GM18511 (cell line): ENCODE results near the gene RARA.
"Not testable (repeated sequence)": the region's sequence is repeated elsewhere in the genome, so short reads cannot be mapped to it uniquely, and the experiment has no call there.

Source experiments
- ATAC-seq: cut with Tn5 transposase; IDR thresholded peaks from one replicate; pipeline ENCODE4 v1.9.1; 2021; ENCODE audit warnings: mild to moderate bottlenecking, moderate library complexity; ENCODE audit not compliant: unreplicated experiment

Gene RARA

DNA sequence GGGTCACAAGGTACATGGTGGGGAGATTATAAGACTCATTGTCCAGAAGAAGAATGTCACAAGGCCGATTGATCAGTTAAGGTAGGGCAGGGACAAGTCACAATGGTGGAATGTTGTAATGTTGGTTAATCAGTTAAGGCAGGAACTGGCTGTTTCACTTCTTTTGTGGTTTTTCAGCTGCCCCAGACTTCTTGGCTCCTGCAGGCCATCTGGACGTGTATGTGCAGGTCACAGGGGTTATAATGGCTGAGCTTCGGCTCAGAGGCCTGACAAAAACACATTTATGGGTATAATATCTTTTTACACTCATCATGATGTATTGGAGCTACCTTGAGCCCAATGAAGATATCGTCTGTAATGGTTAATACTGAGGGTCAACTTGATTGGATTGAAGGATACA lies 63.7 kb downstream of the RARA start:
- not testable (repeated sequence) for ATAC-seq

DNA sequence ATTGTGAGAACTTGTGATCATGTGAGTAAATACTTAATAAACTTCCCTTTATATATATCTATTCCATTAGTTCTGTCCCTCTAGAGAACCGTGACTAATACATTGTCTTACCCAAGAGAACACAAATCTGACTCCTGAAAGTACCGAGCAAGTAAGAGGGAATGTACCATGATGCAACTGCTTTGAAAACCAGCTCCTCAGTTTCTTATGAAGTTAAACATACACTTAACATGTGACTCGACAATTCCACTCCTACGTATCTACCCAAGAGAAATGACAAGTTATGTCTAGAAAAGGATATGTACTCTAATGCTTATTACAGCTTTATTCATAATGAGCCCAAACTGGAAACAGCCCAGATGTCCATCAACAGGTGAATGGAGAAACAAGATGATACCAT lies 64.3 kb downstream of the RARA start:
- ATAC-seq = no peak

DNA sequence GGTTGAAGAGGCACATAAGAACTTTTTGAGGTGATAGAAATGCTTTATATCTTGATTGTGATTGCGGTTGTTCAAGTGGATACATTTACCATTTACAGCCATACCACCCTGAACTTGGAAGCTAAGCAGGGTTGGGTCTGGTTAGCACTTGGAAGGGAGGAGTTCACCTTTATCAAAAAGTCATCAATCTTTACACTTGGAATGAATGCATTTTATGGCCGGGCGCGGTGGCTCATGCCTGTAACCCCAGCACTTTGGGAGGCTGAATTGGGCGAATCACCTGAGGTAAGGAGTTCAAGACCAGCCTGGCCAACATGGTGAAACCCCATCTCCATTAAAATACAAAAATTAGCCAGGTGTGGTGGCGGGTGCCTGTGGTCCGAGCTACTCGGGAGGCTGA lies 65.0 kb downstream of the RARA start:
- ATAC-seq = no peak

DNA sequence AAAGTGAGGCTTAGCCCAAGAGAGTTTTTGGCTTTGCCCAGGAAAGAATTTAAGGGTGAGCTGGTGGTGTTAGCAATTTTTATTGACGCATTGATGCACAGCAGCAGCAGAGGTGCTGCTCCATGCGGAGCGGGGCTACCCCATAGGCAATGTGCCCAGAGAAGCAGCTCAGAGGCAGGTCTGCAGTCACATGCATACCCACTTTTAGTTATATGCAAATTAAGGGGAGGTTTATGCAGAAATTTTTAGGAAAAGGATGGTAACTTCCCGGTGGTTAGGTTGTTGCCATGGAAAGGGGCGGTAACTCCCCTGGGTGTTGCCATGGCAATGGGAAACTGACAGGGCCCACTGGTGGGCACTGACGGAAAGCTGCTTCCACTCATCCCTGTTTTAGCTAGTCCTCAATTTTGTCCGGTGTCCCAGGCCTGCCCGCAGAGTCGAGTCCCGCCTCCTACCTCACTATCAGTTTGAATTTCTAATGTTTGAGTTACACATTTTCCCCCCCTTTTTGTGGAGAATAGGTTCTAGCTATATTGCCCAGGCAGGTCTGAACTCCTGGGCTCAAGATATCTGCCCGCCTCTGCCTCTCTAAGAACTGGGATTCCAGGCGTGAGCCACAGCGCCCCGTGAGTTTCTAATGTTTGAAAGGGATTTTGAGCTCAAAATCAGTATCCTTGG lies 66.0 kb downstream of the RARA start:
- ATAC-seq = no peak

DNA sequence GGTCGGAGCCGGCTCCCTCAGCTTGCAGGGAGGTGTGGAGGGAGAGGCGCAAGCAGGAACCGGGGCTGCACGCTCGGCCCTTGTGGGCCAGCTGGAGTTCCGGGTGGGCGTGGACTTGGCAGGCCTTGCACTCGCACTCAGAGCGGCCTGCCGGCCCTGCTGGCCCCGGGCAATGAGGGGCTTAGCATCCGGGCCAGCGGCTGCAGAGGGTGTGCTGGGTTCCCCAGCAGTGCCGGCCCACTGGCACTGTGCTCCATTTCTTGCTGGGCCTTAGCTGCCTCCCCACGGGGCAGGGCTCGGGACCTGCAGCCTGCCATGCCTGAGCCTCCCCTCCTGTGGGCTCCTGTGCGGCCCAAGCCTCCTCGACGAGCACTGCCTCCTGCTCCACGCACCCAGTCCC lies 66.8 kb downstream of the RARA start:
- ATAC-seq = not testable (repeated sequence)

DNA sequence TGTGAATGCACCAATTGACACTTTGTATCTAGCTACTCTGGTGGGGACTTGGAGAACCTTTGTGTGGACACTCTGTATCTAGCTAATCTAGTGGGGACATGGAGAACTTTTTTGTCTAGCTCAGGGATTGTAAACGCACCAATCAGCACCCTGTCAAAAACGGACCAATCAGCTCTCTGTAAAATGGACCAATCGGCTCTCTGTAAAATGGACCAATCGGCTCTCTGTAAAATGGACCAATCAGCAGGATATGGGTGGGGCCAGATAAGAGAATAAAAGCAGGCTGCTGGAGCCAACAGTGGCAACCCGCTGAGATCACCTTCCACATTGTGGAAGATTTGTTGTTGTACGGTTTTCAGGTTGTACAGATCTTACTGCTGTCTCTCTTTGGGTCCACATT lies 67.6 kb downstream of the RARA start:
- ATAC-seq = not testable (repeated sequence)

DNA sequence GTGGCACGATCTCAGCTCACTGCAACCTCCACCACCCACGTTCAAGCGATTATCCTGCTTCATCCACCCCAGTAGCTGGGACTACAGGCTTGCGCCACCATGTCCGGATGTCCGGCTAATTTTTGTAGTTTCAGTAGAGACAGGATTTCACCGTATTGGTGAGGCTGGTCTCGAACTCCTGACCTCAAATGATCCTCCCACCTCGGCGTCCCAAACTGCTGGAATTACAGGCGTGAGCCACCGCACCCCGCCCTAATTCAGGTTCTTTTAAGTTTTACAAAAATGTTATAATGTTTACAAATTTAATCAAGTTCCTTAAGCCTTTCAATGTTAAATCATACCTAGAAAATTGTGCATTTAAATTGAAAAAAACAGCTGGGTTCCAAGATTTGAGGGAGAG lies 68.9 kb downstream of the RARA start:
- ATAC-seq = no peak

DNA sequence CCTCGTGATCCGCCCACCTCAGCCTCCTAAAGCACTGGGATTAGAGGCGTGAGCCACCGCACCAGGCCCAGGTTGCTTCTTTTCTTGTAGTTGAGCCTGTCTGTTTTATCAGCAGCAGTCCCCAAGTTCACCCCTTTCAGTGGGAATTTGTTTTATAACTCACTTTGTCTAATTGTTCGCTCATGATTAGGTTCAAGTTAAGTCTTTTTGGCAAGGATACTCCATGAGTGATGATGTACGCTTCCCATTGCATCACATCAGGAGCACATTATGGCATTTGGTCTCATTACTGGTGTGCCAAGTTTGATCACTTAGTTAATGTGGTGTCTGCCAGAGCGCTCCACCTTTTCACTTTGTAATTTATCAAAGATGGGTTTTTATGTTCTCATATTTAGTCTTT lies 70.0 kb downstream of the RARA start:
- no peak for ATAC-seq

DNA sequence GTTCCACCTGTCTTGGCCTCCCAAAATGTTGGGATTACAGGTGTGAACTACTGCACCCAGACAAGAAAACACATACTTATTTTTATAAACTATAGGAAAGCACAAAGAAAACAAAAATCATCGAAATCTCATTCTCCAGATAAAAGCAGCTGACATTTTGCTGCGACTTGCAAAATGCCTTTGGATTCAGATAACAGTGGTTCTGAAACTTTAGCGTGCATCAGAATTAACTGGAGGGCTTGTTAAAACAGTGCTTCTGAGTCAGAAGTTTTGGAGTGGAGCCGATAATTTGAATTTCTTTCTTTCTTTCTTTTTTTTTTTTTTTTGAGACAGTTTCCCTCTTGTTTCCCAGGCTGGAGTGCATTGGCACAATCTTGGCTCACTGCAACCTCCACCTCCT lies 73.3 kb downstream of the RARA start:
- no peak for ATAC-seq

DNA sequence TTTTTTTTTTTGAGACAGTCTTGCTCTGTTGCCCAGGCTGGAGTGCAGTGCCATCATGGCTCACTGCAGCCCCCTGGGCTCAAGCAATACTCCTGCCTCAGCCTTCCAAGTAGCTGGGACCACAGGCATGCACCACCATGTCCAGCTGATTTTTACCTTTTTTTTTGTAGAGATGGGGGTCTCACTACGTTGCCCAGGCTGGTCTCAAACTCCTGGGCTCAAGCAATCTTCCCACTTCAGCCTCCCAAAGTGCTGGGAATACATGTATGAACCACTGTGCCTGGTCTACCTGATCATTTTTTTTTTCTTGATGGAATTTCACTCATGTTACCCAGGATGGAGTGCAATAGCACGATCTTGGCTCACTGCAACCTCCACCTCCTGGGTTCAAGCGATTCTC lies 77.6 kb downstream of the RARA start:
- not testable (repeated sequence) for ATAC-seq

DNA sequence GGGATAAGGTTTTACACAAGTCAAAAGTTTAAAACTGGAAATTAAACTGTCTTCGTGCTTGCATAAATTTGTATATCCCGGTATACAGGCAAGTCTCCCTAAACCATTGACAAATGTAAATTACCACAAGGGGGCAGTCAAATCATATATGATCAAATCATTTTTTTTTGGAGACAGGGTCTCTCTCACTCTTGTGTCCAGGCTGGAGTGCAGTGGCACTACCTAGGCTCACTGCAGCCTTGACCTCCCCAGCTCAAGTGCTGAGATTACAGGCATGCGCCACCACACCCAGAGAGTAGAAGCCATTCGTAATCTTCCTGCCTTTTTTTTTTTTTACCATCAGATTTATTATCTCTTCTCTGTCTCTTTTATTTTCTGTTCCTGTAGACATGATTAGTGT lies 90.2 kb downstream of the RARA start:
- ATAC-seq = no peak

DNA sequence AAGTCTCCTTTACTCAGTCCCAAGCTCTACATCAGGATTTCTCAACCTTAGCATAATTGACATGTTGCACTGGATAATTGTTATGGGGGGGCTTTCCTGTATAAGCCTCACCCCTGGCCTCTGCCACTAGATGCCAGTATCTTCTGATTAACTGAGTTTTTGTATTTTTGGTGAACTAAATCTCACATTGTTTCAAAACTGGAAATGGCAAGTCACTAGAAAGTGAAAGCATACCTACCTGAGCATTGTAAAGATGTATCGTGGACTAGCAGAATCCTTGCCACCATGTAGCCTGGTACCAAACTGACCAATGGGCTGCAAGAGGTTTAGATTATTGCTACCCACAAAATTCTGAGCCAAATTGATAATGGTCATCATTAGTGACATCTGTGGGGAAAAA lies 93.7 kb downstream of the RARA start:
- no peak for ATAC-seq

DNA sequence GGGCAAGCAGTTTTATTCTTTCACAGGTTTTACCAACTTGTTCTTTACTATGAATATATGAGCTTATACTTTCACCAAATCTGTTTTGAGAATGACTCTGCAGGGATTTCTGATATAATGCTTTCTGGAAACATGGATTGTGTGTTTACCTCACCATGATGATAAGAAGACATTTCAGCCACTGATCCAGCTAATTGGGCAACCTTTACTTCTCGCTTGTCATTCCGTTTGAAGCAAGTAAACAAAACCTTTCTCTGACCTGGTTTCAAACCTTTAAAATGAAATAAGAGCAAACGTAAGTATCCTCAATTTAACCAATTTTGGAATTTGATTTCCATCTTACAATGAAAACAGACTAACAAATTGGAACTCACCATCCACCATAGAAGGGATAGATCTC lies 95.0 kb downstream of the RARA start:
- no peak for ATAC-seq
